H9 (cell line): ENCODE data around the gene PDXP. TPM values are rescaled to one million over a fixed set of nuclear protein-coding genes. Genes with fewer than 3 reads are reported as not detected.

Experiments used
- DNase-seq: peaks from one replicate; pipeline ENCODE4 v3.0.0-alpha.2; 2017
- H2AFZ ChIP-seq: one replicate; pipeline ENCODE4 v1.6.1; 2013; ENCODE audit warnings: mild to moderate bottlenecking, low read length, control low read depth, moderate library complexity
- H2AK5ac ChIP-seq: 2 replicates; pipeline ENCODE4 v1.6.1; 2013; ENCODE audit warnings: low read length, control low read depth, mixed read lengths; ENCODE audit not compliant: insufficient read length
- H2BK120ac ChIP-seq: one replicate; pipeline ENCODE4 v1.6.1; 2013; ENCODE audit warnings: low read depth, mild to moderate bottlenecking, low read length, control low read depth, inconsistent platforms; ENCODE audit not compliant: poor library complexity, severe bottlenecking
- H2BK12ac ChIP-seq: 2 replicates; pipeline ENCODE4 v1.6.1; 2013; ENCODE audit warnings: low read length, control low read depth, mixed read lengths, low read depth; ENCODE audit not compliant: insufficient read length
- H2BK15ac ChIP-seq: 2 replicates; pipeline ENCODE4 v1.6.1; 2013; ENCODE audit warnings: low read depth, low read length, control low read depth
- H2BK20ac ChIP-seq: one replicate; pipeline ENCODE4 v1.6.1; 2013; ENCODE audit warnings: low read depth, mild to moderate bottlenecking, low read length, control low read depth, inconsistent platforms; ENCODE audit not compliant: poor library complexity, severe bottlenecking
- H2BK5ac ChIP-seq: 2 replicates; pipeline ENCODE4 v1.6.1; 2013; ENCODE audit warnings: low read length, control low read depth, mixed read lengths; ENCODE audit not compliant: insufficient read length
- H3K14ac ChIP-seq: 2 replicates; pipeline ENCODE4 v1.6.1; 2013; ENCODE audit warnings: low read length, control low read depth; ENCODE audit not compliant: insufficient read depth
- H3K18ac ChIP-seq: 2 replicates; pipeline ENCODE4 v1.6.1; 2013; ENCODE audit warnings: low read depth, mild to moderate bottlenecking, mixed read lengths, low read length, control low read depth; ENCODE audit not compliant: insufficient read length
- H3K23ac ChIP-seq: 2 replicates; pipeline ENCODE4 v1.6.1; 2013; ENCODE audit warnings: low read length, control low read depth, mixed read lengths, low read depth; ENCODE audit not compliant: insufficient read length
- H3K23me2 ChIP-seq: 2 replicates; pipeline ENCODE4 v1.6.1; 2013; ENCODE audit warnings: low read depth, mild to moderate bottlenecking, mixed read lengths, low read length, control low read depth; ENCODE audit not compliant: insufficient read length, poor library complexity, severe bottlenecking
- H3K27ac ChIP-seq: 2 replicates; pipeline ENCODE4 v1.5.1; 2013; ENCODE audit warnings: low read length, control low read depth, mixed read lengths, low read depth; ENCODE audit not compliant: insufficient read length
- H3K27me3 ChIP-seq: 2 replicates; pipeline ENCODE4 v1.6.1; 2013; ENCODE audit warnings: low read length, control low read depth, inconsistent platforms; ENCODE audit not compliant: insufficient read depth
- H3K4ac ChIP-seq: 2 replicates; pipeline ENCODE4 v1.6.1; 2013; ENCODE audit warnings: low read depth, mild to moderate bottlenecking, control low read depth, inconsistent platforms, low read length, moderate library complexity
- H3K4me1 ChIP-seq: 2 replicates; pipeline ENCODE4 v1.6.1; 2013; ENCODE audit warnings: low read length, control low read depth, inconsistent platforms; ENCODE audit not compliant: insufficient read depth
- H3K4me2 ChIP-seq: 2 replicates; pipeline ENCODE4 v1.6.1; 2013; ENCODE audit warnings: low read length, control low read depth, mixed read lengths; ENCODE audit not compliant: insufficient read length, insufficient read depth
- H3K56ac ChIP-seq: 2 replicates; pipeline ENCODE4 v1.6.1; 2013; ENCODE audit warnings: low read depth, mild to moderate bottlenecking, mixed read lengths, low read length, control low read depth; ENCODE audit not compliant: insufficient read length
- H3K79me1 ChIP-seq: 2 replicates; pipeline ENCODE4 v1.6.1; 2013; ENCODE audit warnings: low read depth, mild to moderate bottlenecking, moderate library complexity, low read length, control low read depth, inconsistent platforms; ENCODE audit not compliant: insufficient read depth, poor library complexity, severe bottlenecking
- H3K79me2 ChIP-seq: 2 replicates; pipeline ENCODE4 v1.6.1; 2013; ENCODE audit warnings: low read length, control low read depth, inconsistent platforms; ENCODE audit not compliant: insufficient read depth
- H3K9ac ChIP-seq: 2 replicates; pipeline ENCODE4 v1.6.1; 2013; ENCODE audit warnings: low read length, control low read depth, mixed read lengths; ENCODE audit not compliant: insufficient read length; ENCODE audit errors: extremely low read depth
- H3K9me3 ChIP-seq: one replicate; pipeline ENCODE4 v1.6.1; 2013; ENCODE audit warnings: low read depth, low read length, inconsistent platforms; ENCODE audit not compliant: control insufficient read depth
- H3T11ph ChIP-seq: one replicate; pipeline ENCODE4 v1.6.1; 2013; ENCODE audit warnings: mild to moderate bottlenecking, low read length, control low read depth, inconsistent platforms
- H4K20me1 ChIP-seq: one replicate; pipeline ENCODE4 v1.6.1; 2013; ENCODE audit not compliant: control insufficient read depth, insufficient read length, insufficient read depth
- H4K5ac ChIP-seq: 2 replicates; pipeline ENCODE4 v1.6.1; 2013; ENCODE audit warnings: low read depth, mild to moderate bottlenecking, mixed read lengths, low read length, control low read depth; ENCODE audit not compliant: insufficient read length
- H4K8ac ChIP-seq: replicated peaks from 2 replicates; pipeline ENCODE4 v1.6.1; 2013; ENCODE audit warnings: low read length, control low read depth, mixed read lengths, low read depth; ENCODE audit not compliant: insufficient read length
- H4K91ac ChIP-seq: 2 replicates; pipeline ENCODE4 v1.6.1; 2013; ENCODE audit warnings: low read depth, mild to moderate bottlenecking, moderate library complexity, mixed read lengths, low read length, control low read depth; ENCODE audit not compliant: insufficient read length
- H3K27ac Mint-ChIP-seq, 3 experiments: 2 replicates in 2 of 3; 3 replicates in 1 of 3; pipeline ENCODE4 v1.8.0; 2020 to 2021; ENCODE audit warnings: mixed read lengths in 3 of 3, mild to moderate bottlenecking in 1 of 3, moderate library complexity in 1 of 3
- H3K27me3 Mint-ChIP-seq: 2 replicates; pipeline ENCODE4 v1.8.0; 2021; ENCODE audit warnings: low read depth, mild to moderate bottlenecking, moderate library complexity, mixed read lengths
- H3K36me3 Mint-ChIP-seq, 3 experiments: 2 replicates in 2 of 3; 3 replicates in 1 of 3; pipeline ENCODE4 v1.8.0; 2020 to 2021; ENCODE audit warnings: low read depth in 3 of 3, mixed read lengths in 3 of 3; ENCODE audit not compliant: insufficient read depth in 1 of 3
- H3K4me1 Mint-ChIP-seq, 2 experiments: 2 replicates each; pipeline ENCODE4 v1.8.0; 2020; ENCODE audit warnings: mixed read lengths in 2 of 2
- H3K4me3 Mint-ChIP-seq, 2 experiments: 2 replicates in 1 of 2; 3 replicates in 1 of 2; pipeline ENCODE4 v1.8.0; 2020 to 2021; ENCODE audit warnings: mild to moderate bottlenecking in 2 of 2, mixed read lengths in 2 of 2, moderate library complexity in 1 of 2
- H3K9me3 Mint-ChIP-seq, 2 experiments: 2 replicates in 1 of 2; 3 replicates in 1 of 2; pipeline ENCODE4 v1.8.0; 2020; ENCODE audit warnings: mild to moderate bottlenecking in 2 of 2, mixed read lengths in 2 of 2, moderate library complexity in 1 of 2
- WGBS: extraction: QIAGEN DNeasy Blood & Tissue Kit; methylation state at CpG from one replicate; pipeline ENCODE4 v1.1.7; 2013; ENCODE audit warnings: missing lambda C conversion rate, low lambda C conversion rate, mixed read lengths; ENCODE audit not compliant: insufficient read length; ENCODE audit errors: extremely low coverage; 5-methylcytosine and 5-hydroxymethylcytosine counted together
- total RNA-seq: library from RNA; stranded (reverse); gene quantifications from 2 replicates; pipeline ENCODE4 v1.2.1, GENCODE V29; 2021
- TF ChIP-seq, protein P1 (sequence below): fragments of 200-600 bp; sonication (generic); conservative IDR thresholded peaks from 3 replicates; pipeline ENCODE4 v1.8.0; 2021; ENCODE audit warnings: antibody characterized with exemption, mild to moderate bottlenecking

PDXP gene
- total RNA-seq, 1 experiment from 2014 or later = 41.0 TPM

DNA sequence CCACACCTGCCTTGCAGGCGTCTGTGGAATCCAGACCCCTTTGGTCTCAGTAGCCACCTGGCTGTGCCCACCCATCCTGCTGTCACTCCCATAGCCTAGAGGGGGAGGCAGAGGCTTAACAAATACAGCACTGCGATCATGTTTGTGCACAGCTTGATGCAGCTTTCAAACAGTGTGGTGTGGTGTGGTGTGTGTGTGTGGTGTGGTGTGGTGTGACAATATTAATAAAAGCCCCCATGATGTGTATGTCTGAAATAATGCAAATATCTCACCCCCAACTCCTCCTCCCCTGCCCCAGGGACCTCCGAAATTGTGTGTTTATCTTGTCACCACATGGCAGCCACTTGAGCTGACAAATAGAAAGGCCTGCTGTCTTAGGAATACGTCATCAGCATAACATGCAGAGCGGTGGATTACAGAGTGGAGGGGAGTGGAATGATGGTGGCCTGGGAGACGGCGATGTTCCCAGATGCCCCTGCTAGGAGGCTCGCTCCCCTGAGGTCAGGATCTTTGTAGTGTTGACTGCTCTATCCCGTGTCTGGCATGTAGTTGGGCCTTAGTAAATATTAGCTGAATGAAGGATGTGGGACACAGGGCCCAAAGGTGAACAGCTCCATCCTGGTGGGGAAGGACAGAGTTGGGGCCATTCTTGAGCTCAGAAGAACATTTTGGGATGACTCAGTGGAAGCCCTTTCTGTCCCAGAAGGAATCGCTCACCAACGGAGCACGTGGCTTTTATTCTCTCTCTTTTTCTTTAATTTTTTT is 2.8 kb downstream of the PDXP start:
- Histone ChIP-seq H3K4me1 (peaks cover 2% of the 10 kb centered on the region; the same call in 1 of the 2 replicates), H3K9ac (no peak overlapping the region), H2BK15ac (no peak overlapping the region), H3K27me3 (no peaks in the 10 kb centered on the region), H4K20me1 (no peaks in the 10 kb centered on the region), H2AK5ac (no peak overlapping the region), H3K27ac (no peak overlapping the region), H3K4ac (no peak overlapping the region), H3K79me2 (peaks cover 27% of the 10 kb centered on the region; the same call in 1 of the 2 replicates), H2BK20ac (no peak overlapping the region), H3K18ac (no peak overlapping the region), H2AFZ (no peak overlapping the region), H3K56ac (no peak overlapping the region), H2BK5ac (no peak overlapping the region), H3T11ph (no peak overlapping the region), H2BK12ac (no peak overlapping the region), H3K4me2 (no peak overlapping the region), H3K79me1 (peaks cover 15% of the 10 kb centered on the region), H3K23ac (no peak overlapping the region), H4K91ac (no peak overlapping the region), H3K14ac (no peak overlapping the region), H4K5ac (no peak overlapping the region), H3K9me3 (no peaks in the 10 kb centered on the region), H2BK120ac (no peak overlapping the region), H4K8ac (no peak overlapping the region), H3K23me2 (peaks cover 7% of the 10 kb centered on the region)
- no peaks in the 10 kb centered on the region for H3K9me3 Mint-ChIP-seq
- DNase-seq = no peak
- H3K4me1 Mint-ChIP-seq = peaks cover 22 to 23% of the 10 kb centered on the region in 2 experiments
- H3K27me3 Mint-ChIP-seq = no peaks in the 10 kb centered on the region
- TF ChIP-seq, protein P1, sequence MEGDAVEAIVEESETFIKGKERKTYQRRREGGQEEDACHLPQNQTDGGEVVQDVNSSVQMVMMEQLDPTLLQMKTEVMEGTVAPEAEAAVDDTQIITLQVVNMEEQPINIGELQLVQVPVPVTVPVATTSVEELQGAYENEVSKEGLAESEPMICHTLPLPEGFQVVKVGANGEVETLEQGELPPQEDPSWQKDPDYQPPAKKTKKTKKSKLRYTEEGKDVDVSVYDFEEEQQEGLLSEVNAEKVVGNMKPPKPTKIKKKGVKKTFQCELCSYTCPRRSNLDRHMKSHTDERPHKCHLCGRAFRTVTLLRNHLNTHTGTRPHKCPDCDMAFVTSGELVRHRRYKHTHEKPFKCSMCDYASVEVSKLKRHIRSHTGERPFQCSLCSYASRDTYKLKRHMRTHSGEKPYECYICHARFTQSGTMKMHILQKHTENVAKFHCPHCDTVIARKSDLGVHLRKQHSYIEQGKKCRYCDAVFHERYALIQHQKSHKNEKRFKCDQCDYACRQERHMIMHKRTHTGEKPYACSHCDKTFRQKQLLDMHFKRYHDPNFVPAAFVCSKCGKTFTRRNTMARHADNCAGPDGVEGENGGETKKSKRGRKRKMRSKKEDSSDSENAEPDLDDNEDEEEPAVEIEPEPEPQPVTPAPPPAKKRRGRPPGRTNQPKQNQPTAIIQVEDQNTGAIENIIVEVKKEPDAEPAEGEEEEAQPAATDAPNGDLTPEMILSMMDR = peak; percentile 22; the same call in 1 of the 3 replicates
- peak overlapping the region in 1 of 3 experiments; percentile 75; a peak in 3 of 7 replicates for H3K27ac Mint-ChIP-seq
- peak overlapping the region; percentile 39 to 88; a peak in 3 of 5 replicates for H3K4me3 Mint-ChIP-seq
- no CpG with 5 or more reads among the region's 12 CpGs for WGBS
- H3K36me3 Mint-ChIP-seq = peaks cover 7 to 27% (median 25%) of the 10 kb centered on the region in 3 experiments; a peak in 6 of 7 replicates
